Stimulated activated CD8-positive, alpha-beta memory T cell treated with anti-CD3 and anti-CD28 coated beads, Interleukin-15, amount 100 ng/mL, for 1 hour (primary cell): Measurements from ENCODE around the gene SPINDOC.

Experiments used
- DNase-seq: peaks from one replicate; pipeline ENCODE4 v3.0.0-alpha.2; 2020; ENCODE audit warnings: low read depth

SPINDOC gene

DNA sequence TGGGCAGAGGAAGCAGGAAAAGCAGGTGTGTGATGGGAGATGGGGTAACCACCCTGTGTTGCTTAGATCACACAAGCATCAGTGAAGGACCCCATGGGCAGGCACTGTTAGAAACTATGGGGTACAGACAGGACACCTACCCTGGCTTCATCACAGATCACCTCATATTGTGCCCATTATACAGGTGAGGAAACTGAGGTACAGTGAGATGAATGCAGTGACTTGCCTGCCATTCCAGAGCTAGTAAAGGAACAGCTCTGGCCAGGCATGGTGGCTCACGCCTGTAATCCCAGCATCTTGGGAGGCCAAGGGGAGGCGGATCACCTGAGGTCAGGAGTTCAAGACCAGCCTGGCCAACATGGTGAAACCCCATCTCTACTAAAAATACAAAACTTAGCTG is 19.8 kb downstream of the SPINDOC start:
- DNase-seq = no peak

DNA sequence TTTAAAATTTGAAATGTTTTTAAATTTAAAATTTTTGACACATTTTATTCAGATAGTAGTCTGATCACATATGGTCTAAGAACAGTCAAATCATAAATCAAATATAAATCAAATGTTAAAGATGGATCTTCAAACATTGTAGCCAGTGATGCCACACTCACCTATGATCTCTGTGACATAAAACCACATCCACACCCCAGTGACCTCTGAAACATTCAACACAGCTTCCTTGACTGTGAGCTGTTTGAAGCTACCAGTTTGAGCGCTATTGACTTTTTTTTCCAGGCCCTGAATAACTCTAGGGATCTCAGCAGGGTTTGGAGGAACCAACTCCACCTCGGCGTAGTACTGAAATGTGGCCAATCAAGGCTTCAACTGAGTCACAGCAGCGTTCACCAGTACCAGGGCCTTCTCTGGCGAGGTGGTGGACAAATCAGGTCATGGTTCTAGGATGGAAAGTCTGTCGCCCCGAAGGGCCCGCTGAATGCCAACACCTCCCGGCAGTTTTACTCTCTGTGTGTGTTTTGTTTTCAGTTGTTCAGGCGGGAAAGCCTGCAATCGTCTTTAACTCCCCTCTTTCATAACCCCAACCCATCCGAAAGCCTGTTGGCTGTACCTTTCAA is 21.4 kb downstream of the SPINDOC start:
- no peak for DNase-seq

DNA sequence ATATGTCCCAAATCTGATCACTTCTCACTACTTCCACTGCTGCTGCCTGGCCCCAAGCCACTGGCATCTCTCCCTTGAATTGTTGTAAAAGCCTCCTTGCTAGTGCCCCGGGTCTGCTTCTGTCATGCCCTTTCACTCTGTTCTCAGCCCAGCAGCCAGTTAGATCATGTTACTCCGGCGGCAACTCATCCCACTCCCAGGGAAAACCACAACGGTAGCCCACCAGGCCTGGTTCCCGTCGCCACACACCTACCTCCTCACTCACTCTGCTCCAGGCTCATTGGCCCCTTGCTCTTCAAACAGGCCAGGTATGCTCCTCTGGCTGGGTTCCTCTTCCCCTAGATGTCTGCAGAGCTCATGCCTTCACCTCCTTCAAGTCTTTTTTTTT is 21.9 kb downstream of the SPINDOC start:
- DNase-seq = no peak

DNA sequence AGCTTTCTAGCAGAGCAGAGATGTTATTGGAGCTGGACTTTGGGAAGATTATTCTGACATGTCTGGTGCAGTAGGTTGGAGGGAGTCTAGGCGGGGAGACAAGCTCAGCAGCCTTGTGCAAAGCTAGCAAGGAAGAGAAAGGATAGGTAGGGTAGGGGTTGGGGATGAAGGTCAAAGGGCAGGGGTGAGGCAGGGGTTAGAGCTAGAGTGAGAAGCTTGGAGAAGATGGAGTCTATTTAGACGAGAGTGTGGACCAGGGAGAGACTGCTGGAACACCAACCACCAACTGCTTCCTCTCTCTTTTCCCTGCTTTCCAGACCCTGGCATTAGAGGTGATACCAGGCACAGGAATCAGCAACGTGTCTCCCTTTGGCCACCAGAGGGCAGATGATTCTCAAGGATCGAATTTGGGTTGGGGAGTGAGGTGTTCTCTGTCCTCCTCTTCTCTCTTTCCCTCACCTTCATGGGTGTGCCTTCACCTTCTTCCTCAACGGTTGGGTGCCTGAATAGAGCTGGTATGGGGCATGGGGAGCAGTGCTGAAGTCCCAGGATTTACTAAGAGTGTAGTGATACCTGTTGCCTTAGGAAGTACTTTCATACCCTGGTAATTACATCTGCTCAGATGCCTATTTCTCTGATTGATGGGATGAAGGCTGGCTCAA is 23.9 kb downstream of the SPINDOC start:
- DNase-seq = peak; percentile 60

DNA sequence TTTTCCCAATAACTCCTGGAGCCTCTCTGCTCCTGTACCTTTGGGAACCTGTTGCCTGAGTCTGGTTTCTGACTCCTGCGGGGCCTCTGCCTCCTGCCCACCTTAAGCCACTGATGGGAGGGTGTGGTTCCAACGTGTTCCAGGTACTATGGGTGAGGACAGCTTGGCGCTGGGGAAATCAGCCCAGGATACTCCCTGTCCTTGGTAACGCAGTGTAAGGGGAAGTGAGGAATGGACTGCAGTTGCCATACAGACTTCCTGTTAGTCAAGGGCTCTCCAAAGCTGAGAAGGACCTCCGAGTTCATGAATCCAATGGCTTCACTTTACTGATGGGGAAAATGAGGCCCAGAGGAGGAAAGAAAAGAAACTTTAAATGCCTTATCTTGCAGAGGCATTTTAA is 24.5 kb downstream of the SPINDOC start:
- DNase-seq = no peak

DNA sequence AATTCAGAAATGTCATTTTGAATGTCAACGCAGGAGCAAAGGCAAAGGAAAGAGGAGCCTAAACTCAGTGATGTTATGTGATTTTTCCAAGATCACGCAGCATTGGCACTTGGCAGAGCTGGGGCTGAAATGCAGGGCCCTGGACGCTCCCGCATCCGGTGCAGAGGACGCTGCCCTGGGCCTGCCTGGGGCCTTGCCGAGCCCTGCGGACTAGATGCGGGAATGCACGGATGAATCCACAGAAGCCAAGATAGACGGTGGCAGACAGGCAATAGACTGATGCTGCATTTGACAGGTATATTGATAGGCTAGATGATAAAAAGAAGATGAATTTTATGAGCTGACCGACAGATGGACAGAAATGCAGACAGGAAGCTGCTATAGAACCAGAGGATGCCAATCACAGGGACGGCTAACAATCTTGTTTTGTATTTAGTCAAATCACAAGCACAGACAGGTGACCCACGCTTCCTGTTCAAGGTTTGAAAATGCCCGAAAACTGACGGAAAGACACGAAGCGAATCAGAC is 25.0 kb downstream of the SPINDOC start:
- no peak for DNase-seq

DNA sequence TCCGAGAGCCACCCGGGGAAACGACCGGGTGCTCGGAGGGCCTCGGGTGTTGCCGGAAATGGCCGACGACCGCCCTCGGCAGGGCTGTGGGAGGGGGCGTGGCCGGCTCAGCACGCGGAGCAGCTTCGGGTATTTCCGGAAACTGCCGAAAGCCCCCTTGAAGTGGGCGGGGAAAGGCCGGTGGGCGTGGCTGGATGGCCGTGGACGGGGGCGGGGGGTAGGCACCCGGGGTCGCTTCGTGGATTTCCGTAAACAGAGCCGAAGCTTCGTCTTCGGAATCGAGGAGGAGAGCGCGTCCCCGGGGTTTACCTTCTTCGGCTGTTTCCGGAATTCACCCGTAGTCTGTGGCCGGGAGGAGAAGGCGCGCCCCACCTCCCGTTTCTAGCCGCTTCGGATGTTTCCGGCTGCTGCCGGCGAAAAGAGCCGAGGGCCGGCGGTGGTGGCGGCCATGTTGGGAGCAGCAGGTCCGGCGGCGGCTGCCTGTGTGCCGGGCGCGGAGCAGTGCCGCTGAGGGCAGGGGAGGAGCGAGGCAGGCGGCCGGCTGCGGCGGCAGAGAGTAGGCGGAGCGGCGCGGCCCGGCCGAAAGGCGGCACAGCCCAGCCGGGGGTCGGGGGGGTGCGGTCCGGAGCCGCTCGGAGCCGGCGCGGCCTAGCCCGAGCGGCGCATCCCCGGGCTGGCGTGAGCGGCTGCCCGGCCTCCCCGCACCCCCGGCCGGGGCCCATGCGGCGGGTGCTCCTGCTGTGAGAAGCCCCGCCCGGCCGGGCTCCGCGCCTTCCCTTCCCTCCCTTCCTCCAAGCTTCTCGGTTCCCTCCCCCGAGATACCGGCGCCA is 25.6 kb downstream of the SPINDOC start, which contains the start of gene MARK2:
TSS of gene MARK2 (plus strand) at position 433 of the 830 bp plus-strand sequence. CDS start at position 830, 397 bp downstream.
- DNase-seq = peak; percentile 100

DNA sequence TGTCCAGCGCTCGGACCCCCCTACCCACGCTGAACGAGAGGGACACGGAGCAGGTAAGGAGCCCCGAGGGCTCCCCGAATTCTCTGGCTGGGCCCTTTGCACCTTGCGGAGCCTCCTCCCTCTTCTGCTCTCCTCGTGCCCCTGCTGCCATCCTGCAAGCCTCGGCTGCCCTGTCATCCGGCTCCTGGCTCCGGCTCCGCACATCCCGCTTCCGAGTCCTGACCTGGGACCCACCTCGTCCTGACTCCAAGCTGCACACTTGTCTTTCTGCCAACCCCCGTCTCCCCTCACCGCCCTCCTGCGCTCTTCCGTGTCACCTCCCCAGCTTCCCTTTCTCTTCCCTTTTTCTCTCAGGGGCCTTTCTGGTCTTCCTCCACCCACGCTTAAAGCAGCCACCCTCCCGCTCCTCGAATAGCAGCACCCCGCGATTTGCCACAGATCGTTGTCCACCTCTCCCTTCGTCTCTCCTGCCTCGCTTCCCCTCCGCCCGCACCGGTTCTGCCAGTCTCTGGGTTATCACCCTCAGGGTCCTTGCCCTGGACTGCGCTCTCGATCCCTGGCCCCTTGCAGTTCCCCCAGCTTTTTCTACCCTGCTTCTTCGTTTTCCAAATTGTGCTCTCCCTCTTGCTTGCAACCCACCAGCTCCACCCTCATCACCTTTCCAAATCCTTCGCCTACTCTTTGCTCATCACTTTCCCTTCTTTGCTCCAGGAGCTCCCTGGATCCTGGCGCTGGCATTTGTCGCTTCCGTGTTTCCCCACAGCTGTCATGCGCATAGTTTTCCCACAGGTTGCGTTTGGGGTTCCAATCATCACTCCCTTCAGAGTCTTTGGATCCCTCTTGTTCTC is 26.5 kb downstream of the SPINDOC start:
- DNase-seq = no peak

DNA sequence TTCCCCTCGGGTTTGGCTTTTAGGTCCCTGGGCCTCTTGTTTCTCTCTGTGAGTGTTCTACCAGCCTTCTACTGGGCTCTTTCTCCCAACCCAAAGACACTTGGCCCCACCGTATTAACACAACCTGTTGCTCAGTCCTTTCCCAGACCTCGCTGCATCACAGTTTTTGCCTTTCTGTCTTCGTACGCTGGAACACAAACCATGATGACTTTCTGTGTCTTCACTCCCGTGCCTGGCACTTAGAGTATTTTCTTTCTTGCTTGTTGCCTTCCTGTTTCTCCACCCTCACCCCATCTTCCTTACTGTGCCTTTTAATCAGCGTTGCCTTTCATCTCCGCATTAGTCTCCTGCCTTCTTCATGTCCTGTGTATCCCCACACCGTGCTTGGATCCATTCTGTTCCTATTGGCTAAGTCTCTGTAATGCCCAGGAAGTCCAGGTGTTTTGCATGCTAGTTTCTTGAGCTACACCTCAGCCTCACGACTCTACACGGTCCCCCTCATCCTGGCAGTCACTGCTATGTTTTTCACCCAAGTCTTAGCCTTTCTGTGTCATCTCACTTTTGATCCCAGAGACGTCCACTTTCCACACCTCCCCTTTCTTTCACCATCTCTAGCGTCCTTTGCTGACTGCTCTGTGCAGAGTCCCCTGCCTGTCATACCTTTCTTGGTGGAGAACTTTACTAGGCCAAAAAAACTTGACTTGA is 27.3 kb downstream of the SPINDOC start:
- DNase-seq = no peak

DNA sequence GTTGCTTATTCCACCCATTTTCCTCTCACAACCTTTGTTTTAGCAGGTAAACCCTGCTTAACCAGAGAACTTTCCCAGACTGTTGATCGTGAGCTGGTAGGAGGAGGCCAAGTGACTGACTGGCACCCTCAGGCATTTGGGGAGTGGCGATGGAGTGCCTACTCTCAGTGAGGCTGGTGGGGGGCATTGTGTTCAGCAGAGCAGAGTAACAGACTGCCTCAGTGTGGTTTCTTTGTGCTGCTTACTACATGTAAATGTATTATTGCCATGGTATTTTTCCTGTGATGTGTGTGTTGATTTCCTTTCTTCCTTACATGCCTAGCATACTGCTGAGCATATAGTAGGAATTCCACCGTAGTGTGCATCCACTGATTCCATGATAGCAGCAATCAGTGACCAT is 28.3 kb downstream of the SPINDOC start:
- DNase-seq = no peak

DNA sequence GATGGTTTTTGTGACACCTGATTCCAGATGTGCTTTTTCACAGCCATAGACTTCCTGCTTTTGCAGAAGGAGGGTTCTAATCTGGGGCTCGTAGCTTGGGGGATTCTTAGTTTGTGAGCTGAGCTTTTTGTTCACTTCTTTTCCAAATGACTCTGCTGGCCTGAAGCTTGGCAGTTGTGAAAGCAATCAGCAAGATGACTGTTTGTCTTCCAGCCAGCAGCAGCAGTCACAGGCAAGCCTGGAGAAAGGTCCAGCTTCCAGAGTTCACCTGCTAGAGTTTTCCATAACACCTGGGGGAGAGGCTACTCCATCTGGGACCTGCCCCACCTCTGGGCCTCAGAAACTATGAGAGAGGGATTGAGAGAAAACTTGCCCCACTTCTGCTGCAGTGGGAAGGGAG is 29.8 kb downstream of the SPINDOC start:
- DNase-seq = no peak

DNA sequence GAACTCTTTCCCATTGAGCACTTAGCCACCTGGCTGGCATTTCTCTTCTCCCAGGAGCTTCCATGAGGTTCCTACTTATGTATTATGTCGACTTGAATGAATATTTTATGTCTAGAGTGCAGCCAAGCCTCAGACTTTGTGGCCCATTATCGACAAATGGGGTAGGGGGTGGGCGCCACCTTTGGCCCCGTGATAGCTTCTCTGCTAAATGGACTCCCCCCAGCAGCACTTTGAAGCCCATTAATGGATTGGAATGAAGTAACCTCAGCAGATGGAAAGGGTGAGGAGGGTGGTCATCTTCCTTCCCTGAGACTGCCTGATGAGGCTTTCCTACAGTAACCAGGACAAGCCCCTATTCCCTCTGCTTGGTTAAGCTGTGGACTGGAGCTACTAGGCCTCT is 31.6 kb downstream of the SPINDOC start:
- no peak for DNase-seq

DNA sequence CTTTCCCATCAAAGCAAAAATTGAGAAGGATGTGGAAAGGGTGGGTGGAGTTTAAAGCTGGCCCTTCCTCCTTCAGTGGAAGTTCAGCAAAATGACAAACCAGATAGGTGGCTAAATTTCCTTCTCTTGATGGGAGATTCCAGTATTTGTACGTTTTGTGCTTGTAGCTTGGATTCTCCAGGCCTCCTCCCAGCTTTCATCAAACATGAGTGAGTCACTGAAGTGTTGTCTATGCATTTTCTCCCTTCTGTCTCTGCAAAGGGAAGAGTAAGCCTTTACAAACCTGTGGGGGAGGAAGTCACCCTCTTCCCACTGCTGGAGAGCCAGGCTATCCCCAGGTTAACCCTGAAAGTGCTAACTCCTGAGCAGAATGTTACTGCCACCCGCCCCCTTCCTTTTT is 32.0 kb downstream of the SPINDOC start:
- no peak for DNase-seq

DNA sequence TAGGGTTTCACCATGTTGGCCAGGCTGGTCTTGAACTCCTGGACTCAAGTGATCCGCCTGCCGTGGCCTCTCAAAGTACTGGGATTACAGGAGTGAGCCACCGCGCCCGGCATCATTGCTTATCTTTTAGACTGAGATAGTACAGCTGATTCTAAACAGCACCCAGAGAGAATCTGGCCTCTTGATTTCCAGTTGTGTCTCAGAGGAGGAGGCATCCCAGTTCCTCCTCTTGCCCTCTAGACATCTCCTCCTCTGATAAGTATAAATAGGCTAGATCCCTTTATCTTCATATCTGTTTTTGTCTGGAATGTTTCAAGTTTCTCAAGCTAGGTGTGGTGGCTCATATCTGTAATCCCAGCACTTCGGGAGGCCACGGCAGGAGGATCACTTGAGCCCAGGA is 32.7 kb downstream of the SPINDOC start:
- DNase-seq = no peak

DNA sequence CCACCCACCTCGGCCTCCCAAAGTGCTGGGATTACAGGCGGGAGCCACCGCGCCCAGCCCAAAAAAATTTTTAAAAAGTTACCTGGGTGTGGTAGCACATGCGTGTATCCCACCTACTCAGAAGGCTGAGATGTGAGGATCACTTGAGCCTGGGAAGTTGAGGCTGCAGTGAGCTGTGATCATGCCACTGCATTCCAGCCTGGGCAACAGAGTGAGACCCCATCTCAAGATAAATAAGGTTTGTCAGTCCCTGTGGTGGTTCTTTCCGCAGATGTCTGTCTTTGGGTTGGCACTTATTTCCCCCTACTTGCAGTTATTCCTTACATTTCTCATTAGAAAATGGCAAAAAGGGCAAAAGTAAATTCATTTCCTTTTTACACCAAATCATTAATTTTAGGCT is 33.6 kb downstream of the SPINDOC start:
- DNase-seq = no peak

DNA sequence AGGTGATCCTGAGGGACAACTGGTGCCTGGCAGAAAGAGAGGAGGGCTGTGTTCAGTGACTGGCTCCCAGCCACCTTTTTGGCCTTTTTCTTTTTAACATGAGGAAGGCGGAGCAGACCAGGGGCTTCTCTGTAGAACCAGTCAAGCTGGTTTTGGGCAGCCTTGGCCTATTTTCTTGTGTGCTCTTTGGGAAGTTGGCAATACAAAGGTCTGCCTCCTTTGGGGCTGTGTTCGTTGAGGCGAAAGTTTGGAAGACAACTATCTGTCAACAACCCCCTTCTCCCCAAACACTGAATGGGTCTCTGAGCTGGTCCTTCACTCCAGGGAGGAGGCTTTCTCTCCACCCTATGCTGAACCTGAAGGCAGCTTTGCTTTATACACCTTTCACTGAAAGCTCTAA is 34.1 kb downstream of the SPINDOC start:
- no peak for DNase-seq

DNA sequence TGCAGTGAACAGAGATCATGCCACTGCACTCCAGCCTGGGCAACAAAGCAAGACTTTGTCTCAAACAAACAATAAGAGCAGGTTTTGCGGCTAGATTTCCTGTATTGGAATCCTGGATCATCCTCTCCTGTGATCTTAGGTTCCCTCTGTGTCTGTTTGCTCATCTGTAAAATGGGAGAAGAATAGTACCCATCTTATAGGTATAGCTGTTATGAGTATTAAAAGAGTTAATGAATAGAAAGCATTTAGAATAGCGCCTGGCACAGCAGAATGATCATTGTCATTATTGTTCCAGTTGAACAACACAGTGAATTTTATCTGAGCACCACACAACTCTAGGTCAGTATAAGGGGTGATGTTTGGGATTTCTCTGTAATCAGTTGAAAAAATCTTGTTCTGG is 36.4 kb downstream of the SPINDOC start:
- DNase-seq = no peak

DNA sequence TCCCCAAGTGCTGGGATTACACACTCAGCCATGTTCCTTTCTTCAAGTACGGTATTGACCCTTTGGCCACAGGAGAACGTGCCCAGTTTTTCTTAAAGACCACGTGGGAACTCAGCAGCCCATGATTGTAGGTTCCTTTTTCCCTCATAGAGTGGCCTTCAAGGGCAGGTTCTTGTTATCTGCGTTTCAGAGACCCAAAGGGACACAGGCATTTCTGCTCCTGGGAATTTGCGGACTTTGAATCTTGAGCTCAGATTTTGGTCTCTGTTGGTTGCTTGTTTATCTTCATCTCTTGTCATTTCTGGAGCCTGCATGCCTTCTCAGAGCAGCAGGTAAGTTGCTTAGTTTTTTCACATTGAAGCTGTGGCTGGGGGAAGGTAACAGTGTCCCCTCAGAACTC is 37.7 kb downstream of the SPINDOC start:
- no peak for DNase-seq

DNA sequence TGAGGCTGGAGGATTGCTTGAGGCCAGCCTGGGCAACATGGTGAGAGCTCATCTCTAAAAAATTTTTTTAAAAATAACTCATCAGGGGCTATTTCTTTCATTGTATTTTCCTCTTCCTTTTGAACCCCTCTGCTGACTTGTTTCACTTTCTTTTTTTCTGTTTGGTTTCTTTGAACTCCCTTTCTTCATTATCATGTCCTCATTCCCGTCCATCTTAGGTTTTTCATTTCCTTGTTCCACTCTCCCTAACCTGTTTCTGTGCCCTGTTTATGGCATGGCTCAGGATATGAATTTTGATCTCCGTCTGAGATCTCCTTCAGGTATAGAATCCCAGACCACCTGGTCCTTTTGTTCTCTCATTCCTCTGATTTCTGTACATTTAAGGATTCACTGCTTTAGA is 38.1 kb downstream of the SPINDOC start:
- no peak for DNase-seq

DNA sequence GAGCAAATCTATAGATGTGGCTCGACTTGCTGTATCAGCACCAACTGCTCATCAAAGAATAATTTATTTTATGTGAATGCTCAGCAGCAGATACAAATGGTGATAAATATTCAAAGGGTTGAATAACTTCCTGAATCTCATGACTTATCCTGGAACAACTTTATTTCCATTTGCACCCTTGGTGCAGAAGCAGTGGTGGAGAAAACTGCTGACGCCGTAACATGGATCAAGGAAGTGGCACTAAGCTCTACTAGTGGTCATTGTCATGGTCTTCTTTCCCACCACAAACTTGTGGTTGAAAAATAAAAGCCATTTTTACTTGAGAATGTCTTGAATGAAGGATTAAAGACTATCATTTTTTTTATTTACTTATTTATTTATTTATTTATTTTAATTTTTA is 40.2 kb downstream of the SPINDOC start:
- no peak for DNase-seq

DNA sequence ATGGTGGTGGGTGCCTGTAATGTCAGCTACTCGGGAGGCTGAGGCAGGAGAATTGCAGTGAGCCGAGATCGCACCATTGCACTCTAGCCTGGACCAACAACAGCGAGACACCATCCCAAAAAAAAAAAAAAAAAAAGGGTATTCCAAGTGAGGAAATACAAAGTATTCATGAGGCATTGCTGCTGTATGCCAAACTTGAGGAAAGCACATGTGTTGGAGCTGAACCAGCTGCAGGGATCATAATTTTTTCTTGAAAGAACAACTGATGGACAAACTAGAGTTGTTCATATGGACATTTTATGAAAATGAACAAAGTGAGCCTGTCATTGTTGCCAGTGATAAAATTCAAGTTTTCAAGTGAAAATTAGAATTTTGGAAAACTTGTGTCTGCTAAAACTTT is 41.4 kb downstream of the SPINDOC start:
- no peak for DNase-seq
